Measurements from ENCODE around the gene C1orf198.

The C1orf198 gene

GRCh38 chr1:230879778-230880177 lies 11.5 kb upstream of the C1orf198 start:
- no peak for TF ChIP-seq FOXP2 (optimal IDR thresholded peaks at IDR 0.05; ENCODE audit: borderline replicate concordance, extremely low read depth, extremely low read length, insufficient read depth)
- TF ChIP-seq TAF1 (IDR thresholded peaks at IDR 0.05; ENCODE audit: borderline replicate concordance, insufficient read depth, low read length): no peak
- no peak for TF ChIP-seq SIN3A (IDR thresholded peaks at IDR 0.05; ENCODE audit: borderline replicate concordance, insufficient read depth, low read length)
- no peak for TF ChIP-seq REST (IDR thresholded peaks at IDR 0.05; ENCODE audit: insufficient read depth in 1 of 2, low read depth in 2 of 2, low read length in 2 of 2)
- no peak for TF ChIP-seq POLR2AphosphoS5 (IDR thresholded peaks at IDR 0.05; ENCODE audit: low read depth, low read length)

- TF ChIP-seq POLR2AphosphoS5 (IDR thresholded peaks at IDR 0.05; ENCODE audit: low read depth, low read length) (no peak), FOXP2 (optimal IDR thresholded peaks at IDR 0.05; ENCODE audit: borderline replicate concordance, extremely low read depth, extremely low read length, insufficient read depth) (no peak), SIN3A (IDR thresholded peaks at IDR 0.05; ENCODE audit: borderline replicate concordance, insufficient read depth, low read length) (no peak), TAF1 (IDR thresholded peaks at IDR 0.05; ENCODE audit: borderline replicate concordance, insufficient read depth, low read length) (no peak), REST (IDR thresholded peaks at IDR 0.05; ENCODE audit: insufficient read depth in 1 of 2, low read depth in 2 of 2, low read length in 2 of 2) (no peak)
Measured at GRCh38 chr1:230878591-230878990, 10.3 kb upstream of the C1orf198 start.

- TF ChIP-seq TAF1 (IDR thresholded peaks at IDR 0.05; ENCODE audit: borderline replicate concordance, insufficient read depth, low read length): no peak
- no peak for TF ChIP-seq POLR2AphosphoS5 (IDR thresholded peaks at IDR 0.05; ENCODE audit: low read depth, low read length)
- TF ChIP-seq REST (IDR thresholded peaks at IDR 0.05; ENCODE audit: insufficient read depth in 1 of 2, low read depth in 2 of 2, low read length in 2 of 2): no peak
- no peak for TF ChIP-seq SIN3A (IDR thresholded peaks at IDR 0.05; ENCODE audit: borderline replicate concordance, insufficient read depth, low read length)
- TF ChIP-seq FOXP2 (optimal IDR thresholded peaks at IDR 0.05; ENCODE audit: borderline replicate concordance, extremely low read depth, extremely low read length, insufficient read depth): no peak
Measured at GRCh38 chr1:230877924-230878590, 9.7 kb upstream of the C1orf198 start.

- TF ChIP-seq SIN3A (IDR thresholded peaks at IDR 0.05; ENCODE audit: borderline replicate concordance, insufficient read depth, low read length): no peak
Measured at GRCh38 chr1:230877146-230877923, 9.0 kb upstream of the C1orf198 start.

DNA sequence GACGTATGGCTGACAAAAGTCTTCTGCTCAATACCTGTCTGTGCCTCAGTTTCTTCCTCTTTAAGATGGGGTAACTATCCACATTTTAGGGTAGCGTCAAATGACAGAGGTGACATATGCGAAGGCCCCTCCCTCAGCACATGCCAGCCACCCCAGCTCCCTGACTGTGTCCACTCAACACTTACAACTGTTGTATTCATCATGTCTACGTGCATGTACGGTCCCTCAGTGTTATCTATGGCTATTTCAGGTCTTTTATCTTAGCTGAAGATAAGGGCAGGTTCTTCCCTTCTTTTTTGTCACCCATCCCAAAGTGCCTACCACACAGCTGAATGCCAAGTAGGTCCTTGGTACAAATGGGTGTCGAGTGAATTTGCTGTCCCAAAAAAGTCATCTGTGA lies 8.3 kb upstream of the C1orf198 start:
- TF ChIP-seq TAF1 (IDR thresholded peaks at IDR 0.05; ENCODE audit: borderline replicate concordance, insufficient read depth, low read length): no peak
- no peak for TF ChIP-seq SIN3A (IDR thresholded peaks at IDR 0.05; ENCODE audit: borderline replicate concordance, insufficient read depth, low read length)
- no peak for TF ChIP-seq REST (IDR thresholded peaks at IDR 0.05; ENCODE audit: insufficient read depth in 1 of 2, low read depth in 2 of 2, low read length in 2 of 2)
- no peak for TF ChIP-seq POLR2AphosphoS5 (IDR thresholded peaks at IDR 0.05; ENCODE audit: low read depth, low read length)
- TF ChIP-seq FOXP2 (optimal IDR thresholded peaks at IDR 0.05; ENCODE audit: borderline replicate concordance, extremely low read depth, extremely low read length, insufficient read depth): no peak
